Measurements from ENCODE around the gene PSTPIP2.
"Not testable (repeated sequence)": the region's sequence is repeated elsewhere in the genome, so short reads cannot be mapped to it uniquely, and the experiment has no call there.

The PSTPIP2 gene

DNA sequence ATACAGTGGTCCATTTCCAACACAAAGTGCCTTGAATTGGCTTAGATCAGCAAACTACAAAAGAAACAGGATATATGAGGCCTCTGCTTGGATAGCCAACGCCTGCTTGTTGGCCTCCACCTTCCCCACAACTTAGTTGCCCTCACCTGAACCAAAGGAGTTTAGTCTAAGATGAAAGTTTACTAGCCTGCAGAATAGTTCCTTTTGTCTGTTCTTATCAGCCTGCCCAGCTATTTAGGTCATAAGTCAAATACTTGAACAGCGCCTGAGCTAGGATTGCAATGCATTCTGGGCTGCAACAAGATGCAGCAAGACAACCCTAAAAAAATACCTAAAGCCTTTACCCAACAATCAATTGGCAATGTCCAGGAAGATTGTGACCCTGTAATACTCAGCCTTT is 91.8 kb downstream of the PSTPIP2 start:
- DNase-seq = no peak

DNA sequence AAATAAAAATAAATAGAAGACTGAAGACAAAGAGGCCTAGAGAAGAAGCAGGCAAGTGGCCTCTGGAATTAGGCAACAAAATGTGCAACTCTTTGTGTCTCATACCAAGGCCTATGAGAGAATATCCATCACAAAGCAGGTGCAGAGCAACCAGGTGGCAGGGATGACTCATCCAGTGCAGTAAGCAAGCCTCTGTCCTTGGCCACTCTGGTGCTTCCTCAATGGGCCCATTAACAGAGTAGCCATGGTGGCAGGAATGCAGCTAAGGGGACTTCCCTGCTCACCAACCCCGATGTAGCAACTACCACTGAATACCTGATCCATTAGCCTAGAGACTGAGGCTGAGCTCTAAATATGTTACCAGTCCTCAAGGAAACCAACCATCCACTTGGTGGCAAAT is 94.0 kb downstream of the PSTPIP2 start:
- no peak for DNase-seq

DNA sequence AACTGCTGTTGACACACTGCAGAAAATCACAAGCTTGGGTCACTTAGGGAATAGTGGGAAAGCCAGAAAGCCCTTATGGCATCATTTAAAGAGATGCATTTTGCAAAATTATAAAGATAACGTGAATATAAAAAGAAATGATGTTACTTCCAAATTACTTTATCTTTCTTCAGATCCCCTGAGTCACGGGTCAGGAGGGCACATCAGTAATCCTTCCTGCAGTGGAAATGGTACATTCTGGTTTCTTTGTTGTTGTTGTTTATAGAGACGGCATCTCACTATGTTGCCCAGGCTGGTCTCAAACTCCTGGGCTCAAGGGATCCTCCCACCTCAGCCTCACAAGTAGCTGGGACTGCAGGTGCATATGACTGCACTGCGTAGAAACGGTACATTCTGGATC is 95.1 kb downstream of the PSTPIP2 start:
- no peak for DNase-seq

DNA sequence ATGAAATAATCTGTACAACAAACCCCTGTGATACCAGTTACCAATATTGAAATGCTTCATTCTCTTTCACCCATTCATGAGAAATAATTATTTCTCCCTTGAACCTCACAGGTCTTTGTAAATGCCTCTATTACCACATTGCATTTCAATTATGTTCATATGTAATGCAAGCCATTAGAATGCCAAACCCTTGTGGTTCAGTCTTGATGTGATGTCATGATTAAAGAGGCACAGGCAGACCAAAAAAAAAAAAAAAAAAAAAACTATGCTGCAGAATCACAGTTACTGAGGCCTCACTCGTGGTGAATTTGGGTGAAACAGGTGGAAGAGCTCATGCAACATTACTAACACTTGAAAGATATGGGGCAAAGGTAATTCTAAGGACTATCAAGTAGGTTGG is 95.5 kb downstream of the PSTPIP2 start:
- DNase-seq = no peak

DNA sequence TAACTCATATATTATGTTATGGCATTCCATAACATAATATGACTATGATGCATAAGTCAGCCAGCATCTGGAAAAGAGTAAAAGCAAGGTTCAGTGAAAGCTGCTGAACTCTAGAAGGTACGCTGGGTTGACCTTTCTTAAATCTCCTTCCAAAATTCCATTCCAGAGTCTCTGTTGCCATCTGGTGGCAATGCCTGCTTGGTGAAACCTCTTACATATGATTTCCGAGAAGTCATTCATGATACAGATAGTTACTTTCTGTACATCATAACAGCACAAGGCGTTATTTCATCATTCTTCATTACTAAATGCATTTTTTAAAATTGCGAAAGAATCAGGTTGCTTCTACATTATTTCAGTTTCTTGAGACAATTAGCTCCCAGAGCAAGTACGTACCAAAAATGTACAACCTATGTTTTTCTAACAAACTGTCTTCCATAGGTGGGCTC is 97.9 kb downstream of the PSTPIP2 start:
- peak; percentile 45 for DNase-seq

DNA sequence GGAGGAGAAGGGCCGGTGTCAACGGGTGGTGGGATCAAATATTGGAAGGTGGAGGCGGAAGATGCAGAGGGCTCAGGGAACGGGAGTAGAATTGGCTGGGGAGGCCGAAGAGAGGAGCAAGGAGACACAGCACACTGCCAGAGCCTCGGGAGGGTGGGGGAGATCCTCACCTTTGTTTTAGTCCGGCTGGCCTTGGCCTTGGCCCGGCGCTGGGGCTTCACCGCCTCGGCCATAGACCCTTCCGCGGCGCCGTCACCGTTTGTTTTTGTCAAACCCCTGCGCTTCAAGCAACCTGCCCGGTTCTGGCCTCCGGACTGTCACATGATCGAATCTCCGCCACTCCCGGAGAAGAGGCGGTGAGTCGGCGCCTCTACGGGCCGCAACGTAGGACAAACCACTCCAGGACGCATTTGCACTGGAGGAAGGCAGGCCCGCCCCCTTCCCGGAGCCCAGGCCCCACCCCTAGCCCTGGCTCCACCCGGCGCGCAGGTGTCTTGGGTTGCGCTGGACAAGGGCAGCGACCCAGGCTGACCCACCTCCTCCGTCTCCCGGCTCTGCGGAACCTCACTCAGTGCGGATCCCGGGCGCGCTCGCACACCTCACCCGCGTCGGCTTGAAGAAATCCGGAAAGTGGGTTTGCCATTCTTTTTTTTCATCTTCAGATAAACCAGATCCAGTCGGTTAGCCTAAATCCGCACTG is 104.9 kb downstream of the PSTPIP2 start, which contains the start of gene EPG5:
EPG5 (minus strand) TSS at position 323 of the 700 bp plus-strand sequence; CDS start at position 233, 90 bp downstream.
- DNase-seq = peak; percentile 77

DNA sequence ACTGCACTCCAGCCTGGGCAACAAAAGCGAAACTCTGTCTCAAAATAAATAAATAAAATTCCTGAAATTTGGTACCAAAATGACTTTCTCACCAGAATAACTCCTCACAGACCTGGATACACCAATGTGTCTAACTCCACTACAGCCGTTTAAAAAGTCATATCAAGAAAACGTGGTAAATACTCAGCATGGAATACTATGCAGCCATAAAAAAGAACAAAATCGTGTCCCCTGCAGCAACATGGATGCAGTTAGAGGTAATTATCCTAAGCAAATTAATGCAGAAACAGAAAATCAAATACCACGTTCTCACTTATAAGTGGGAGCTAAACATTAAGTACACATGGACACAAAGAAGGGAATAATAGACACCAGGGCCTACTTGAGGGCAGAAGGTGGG is 107.1 kb downstream of the PSTPIP2 start:
- not testable (repeated sequence) for DNase-seq

DNA sequence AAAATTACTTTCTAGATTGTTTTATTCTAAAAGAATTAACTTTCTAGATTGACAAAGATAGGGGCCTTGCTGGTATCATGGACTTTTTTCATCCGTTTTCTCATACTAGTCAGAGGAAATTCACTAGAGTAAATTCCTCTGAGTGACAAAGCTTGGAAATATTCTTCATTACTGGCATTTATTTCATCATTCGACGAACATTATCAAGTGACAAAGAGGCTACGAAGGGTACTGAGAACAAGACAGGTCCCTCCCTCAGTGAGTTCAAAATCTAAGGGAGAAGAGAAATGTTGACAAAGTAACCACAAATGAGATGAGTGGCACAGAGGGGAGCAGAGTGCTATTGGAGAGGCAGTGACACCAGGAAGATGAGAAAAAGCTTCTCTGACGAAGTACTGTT is 109.2 kb downstream of the PSTPIP2 start:
- DNase-seq = no peak

DNA sequence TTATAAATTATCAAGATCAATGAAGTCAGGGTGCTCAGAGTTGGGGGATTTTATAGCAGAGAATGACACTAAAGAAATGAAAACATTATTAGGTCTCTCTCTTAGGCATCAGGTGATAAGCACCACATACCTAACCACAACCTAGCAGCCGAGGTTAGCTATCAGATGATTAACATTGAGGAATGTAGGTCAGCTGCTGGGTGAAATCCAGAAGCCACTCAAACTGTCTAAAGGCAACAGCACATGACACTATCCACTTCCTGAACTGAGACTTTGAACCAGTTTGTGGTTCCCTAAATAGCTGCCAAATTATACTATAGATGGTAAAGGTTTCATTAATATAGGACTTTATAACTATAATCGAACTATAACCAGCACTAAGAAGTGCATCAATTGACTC is 109.6 kb downstream of the PSTPIP2 start:
- no peak for DNase-seq

DNA sequence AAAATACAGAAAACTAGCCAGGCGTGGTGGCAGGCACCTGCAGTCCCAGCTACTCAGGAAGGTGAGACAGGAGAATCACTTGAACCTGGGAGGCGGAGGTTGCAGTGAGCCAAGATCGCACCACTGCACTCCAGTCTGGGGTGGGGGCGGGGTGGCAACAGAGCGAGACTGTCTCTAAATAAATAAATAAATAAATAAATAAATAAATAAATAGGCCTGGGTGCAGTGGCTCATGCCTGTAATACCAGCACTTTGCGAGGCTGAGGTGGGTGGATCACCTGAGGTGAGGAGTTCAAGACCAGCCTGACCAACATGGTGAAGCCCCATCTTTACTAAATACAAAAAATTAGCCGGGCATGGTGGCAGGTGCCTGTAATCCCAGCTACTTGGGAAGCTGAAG is 112.6 kb downstream of the PSTPIP2 start:
- DNase-seq = not testable (repeated sequence)

DNA sequence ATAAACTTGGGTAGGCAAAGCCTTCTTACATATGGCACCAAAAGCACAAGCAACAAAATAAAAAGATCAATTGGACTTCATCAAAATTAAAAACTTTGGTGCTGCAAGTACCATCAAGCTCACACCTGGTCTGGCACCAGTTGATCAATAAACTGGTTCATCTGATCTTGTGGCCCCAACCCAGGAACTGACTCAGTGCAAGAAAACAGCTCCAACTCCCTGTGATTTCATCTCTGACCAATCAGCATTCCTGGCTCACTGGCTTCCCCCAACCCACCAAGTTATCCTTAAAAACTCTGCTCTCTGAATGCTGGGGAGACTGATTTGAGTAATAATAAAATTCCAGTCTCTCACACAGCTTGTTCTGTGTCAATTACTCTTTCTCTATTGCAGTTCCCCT is 113.3 kb downstream of the PSTPIP2 start:
- no peak for DNase-seq

DNA sequence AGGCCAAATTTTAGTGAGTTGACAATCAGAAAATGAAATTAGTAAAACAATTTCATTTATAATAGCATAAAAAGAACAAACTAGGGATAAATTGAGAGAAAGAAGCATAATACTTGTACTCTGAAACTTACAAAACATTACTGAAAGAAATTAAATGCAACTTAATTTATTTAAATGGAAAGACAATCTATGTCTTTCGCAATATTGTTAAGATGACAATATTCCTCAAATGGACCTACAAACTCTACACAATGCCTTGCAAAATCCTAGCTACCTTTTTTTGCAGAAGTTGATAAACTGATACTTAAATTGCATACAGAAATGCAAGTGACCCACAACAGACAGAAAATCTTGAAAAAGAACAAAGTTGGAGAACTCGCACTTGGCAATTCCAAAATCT is 114.0 kb downstream of the PSTPIP2 start:
- no peak for DNase-seq

DNA sequence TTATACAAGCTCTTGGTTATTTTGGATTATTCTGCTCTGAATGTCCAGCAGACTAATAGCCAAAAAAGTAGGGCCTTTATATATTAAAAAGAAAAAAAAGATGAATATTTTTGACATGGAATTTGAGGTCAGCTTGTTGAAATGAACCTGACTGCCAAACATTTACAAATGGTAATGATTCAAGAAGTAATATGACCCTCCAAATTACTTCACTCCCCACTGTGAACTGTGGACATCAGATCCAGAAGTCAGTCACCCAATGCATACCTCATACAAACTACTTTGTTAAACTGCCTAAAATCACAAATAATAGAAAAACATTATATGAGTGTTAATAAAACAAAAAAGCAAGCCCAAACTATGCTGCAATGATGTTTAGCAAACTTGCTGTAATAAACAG is 115.0 kb downstream of the PSTPIP2 start:
- no peak for DNase-seq

DNA sequence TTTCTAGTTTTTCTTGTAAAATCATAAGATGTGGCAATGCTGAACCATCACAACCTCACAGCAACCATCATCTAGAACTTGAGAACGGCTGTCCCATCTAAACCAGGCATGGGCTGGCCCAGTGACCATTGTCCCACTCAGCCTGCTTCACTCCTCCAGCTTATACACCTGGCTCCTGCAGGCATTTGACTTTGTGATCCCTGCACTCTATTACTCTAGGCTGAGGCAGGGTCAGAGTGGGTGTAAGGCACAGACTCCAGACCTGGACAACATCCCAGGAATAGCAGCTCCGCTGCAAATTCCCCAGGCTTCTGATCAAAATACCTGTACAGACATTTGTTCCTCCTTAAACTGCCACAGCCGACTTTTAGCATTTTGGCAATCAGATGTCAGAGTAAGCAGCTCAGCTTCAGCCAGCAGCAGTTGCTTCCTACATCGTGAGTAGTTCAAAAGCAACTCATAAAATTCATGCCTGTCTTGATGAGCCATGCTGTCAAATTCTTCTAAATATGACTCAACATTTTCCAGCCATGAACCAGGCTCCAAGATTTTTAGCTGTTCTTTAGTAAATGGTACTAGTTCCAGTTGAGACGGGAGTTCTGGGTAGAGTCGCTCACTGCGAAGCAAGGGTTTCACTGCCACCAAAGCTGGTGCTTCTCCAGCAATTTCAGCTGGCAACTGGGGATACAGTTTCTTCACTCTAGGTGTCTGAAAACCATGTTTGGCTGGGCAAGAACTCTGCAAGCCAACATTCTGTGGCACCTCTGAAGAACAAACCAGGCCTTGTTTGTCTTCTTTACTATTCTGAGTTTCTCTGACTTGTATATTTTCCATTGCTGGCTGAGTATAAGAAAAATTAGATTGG is 117.8 kb downstream of the PSTPIP2 start:
- DNase-seq = no peak

DNA sequence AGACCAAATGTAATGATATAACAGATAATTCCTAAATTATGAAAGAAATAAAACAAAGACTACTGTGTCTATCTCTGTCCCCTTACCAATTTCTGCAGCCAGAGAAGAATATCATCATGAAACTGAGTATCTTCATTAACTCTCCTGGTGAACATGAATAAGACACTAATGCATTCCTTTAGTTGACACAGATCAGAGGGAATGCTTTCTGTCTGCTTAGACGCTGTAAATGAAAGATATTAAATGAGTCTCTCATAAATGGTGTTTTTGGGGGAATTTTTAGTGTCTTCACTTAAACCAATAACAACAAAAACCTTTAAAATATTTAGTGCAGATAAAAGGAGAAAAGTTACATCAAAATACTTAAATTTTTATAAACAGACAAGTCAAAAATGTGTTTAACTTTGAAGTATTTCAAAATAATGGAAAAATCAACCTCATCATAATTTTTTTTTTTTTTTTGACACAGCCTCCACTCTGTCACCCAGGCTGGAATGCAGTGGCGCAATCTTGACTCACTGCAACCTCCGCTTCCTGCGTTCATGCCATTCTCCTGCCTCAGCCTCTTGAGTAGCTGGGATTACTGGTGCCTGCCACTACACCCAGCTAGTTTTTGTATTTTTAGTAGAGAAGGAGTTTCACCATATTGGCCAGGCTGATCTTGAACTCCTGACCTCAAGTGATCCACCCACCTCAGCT is 120.9 kb downstream of the PSTPIP2 start:
- DNase-seq = no peak

DNA sequence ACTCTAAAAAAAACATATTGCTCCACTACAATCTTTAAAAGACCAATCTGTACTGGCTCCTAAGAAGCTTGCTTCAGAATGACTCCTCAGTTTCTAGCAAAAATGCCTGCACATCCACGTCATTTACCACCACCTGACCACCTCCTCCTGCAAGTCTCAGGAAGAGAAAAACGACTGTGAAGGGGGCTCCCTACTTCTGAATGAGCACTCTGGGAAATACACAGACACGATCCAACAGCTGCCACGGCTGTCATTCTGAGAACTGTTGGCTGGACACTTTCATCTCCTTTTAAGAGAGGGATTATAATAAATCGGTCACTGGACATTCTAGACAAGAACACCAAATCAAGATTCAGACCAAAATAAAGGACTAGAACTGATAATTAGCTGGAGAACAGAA is 126.4 kb downstream of the PSTPIP2 start:
- DNase-seq = no peak

DNA sequence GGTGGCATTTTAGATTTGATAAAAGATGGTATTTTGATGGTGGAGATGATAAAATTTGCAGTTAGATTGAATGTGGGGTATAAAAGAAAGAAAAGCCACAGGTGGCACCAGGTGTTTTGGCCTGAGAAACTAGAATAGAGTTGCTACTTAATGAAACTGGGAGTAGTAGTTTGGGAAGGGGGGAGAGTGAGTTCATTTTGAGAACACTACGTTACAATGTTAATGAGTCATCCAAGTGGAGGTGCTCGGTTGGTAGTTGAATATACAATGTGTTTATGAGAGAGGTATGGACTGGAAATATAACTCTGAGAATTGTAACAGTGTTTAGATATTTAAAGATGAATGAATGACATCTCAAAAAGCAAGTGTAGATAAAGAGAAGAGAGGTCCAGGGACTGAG is 131.3 kb downstream of the PSTPIP2 start:
- no peak for DNase-seq

DNA sequence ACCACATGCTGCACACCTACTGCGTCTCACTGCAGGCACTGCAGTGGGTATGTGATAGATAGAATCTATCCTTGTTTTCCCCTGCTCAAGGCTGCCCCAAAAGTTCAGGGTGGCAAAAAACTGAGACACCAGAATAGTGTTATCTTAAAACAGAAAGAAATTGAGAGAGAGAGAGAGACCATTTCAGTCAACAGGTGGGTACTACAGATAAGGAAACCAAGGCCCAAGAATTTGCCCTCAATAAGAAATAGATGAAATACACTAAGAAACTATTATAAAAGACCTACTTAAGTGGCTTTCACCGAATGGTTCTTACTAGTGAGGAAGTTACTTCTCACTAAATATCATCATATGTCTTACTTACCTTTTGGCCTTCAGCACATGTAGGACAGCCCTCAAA is 132.8 kb downstream of the PSTPIP2 start:
- no peak for DNase-seq

DNA sequence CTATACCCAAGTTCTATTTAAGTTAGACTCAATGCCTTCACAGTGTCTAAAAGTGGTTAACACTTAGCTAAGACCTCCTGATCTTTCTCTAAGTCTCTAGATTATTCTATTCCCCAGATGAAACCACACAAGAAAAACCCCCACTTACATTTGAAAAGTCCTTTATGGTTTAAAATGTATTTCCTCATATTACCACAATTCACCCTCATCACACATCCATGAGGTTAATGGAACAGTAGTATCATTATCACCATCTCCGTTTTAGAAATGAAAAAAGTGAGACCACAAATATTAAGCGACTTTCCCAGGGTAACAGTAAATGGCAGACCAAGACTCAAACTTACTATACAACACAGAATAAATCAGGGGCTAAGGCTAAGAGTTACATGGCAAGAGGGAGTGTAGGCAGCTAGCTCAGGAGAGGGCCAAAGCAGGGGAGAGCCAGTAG is 133.5 kb downstream of the PSTPIP2 start:
- no peak for DNase-seq

DNA sequence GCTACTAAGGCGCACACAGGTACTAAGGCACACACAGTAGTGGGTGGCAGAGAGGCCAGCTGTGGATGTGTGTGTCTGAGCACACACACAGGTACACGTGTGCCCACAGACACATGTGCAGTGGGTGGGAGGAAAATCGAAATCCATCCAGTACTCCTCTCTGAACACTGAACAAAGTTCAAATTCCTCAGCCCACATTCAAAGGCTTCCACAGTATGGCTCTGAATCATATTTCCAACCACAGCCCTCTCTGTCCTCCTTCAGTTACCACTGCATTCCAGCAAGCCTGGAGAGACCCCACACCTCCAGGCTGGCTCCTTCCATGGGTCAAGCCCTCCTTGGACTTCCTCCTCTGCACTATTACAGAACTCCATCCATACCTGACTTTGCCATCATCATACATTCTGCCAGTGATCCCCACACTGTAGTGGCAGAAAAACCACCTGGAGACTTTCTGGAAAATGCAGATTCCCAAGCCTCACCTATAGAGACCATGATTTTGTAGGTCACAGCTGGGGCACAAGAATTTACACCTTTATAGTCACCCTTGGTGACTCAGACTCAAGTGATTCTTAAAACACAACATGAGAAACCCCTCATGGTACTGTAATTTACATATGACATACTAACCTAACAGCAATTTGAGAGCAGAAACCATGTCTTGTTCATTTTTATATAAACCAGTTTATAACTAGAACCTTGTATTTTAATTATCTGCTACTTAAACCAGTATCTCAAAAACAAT is 136.3 kb downstream of the PSTPIP2 start:
- DNase-seq = no peak
